Epithelial cell of proximal tubule (primary cell): ENCODE results near the gene WDR38. TPM values are rescaled to one million over a fixed set of nuclear protein-coding genes. Genes with fewer than 3 reads are reported as not detected.

Experiments used
- DNase-seq: peaks from one replicate; pipeline ENCODE4 v3.0.0-alpha.2; 2011; ENCODE audit warnings: low read depth
- H3K4me3 ChIP-seq: 2 replicates; pipeline ENCODE4 v1.5.1; 2011; ENCODE audit warnings: low read depth, mild to moderate bottlenecking, low read length
- CTCF ChIP-seq: conservative IDR thresholded peaks from 2 replicates; pipeline ENCODE4 v1.5.1; 2012; ENCODE audit warnings: low read depth, mild to moderate bottlenecking, low read length
- total RNA-seq: library from RNA; depleted of rRNA; stranded (reverse); fragments of >200 nt; gene quantifications from 2 replicates; pipeline ENCODE4 v1.2.3, GENCODE V29; 2015

WDR38 gene
- not detected in 2 replicates for total RNA-seq

GRCh38 chr9:124852829-124853531, at the start of gene WDR38:
WDR38 (plus strand) TSS chr9:124853460; CDS start chr9:124853532, 72 bp downstream.
- H3K4me3 ChIP-seq: peak within 1 kb of the TSS; percentile 62
- DNase-seq: no peak
- TF ChIP-seq CTCF: peak; percentile 82

GRCh38 chr9:124803911-124804310, 49.3 kb upstream of the WDR38 start:
- no peak for DNase-seq
- TF ChIP-seq CTCF: no peak
- no peak overlapping the region for H3K4me3 ChIP-seq

GRCh38 chr9:124805186-124805585, 48.1 kb upstream of the WDR38 start:
- DNase-seq: no peak
- no peak for TF ChIP-seq CTCF
- H3K4me3 ChIP-seq: no peak overlapping the region

DNA sequence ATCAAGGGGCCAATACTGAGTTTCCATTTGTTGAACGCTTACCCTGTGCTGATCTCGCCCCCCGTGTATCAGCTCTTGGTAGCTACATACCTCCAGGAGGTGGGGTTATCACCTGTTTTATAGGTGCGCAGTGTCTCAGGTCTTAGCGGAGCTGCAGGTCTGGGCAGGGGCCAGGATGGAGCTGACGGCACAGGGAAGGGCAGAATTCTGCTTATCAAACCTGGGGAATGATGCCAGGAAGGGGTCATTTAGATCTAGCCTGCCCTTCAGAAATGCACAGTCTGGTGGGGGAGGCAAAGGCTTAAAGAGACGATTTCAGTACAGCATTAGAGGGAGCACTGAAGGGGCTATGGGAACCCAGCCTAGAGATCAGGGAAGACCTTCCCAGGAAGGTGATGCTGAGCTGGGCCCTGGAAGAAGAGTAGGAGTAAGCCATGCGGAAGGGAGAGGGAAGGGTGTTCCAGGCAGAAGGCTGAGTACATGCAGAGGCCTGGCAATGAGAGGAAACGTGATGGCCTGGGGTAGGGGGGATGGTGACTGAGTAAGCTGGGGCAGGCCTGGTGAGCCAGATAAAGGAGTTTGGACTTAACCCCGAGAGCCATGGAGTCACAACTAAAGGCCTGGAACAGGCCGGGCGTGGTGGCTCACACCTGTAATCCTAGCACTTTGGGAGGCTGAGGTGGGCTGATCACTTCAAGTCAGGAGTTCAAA, 44.9 kb upstream of the WDR38 start:
- no peak overlapping the region for H3K4me3 ChIP-seq
- DNase-seq: no peak
- no peak for TF ChIP-seq CTCF

DNA sequence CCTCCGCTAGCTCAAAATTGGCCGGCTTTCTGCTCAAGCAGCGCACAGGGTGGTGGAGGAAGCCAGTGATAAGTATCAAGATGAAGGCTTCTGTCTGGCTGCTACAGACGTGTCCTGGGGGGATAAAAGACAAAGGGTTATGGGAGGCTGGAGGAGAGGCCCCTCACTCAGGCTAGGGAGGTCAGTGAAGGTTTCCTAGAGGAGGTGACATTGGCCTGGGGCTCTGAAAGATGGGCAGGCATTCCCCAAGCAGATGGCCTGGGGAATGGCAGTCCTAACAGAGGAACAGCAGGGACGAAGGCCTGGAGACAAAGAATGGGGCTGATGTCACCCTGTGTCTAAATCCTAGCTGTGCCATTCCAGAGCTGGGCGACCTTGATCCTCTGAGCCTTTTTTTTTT, 44.0 kb upstream of the WDR38 start:
- TF ChIP-seq CTCF: no peak

DNA sequence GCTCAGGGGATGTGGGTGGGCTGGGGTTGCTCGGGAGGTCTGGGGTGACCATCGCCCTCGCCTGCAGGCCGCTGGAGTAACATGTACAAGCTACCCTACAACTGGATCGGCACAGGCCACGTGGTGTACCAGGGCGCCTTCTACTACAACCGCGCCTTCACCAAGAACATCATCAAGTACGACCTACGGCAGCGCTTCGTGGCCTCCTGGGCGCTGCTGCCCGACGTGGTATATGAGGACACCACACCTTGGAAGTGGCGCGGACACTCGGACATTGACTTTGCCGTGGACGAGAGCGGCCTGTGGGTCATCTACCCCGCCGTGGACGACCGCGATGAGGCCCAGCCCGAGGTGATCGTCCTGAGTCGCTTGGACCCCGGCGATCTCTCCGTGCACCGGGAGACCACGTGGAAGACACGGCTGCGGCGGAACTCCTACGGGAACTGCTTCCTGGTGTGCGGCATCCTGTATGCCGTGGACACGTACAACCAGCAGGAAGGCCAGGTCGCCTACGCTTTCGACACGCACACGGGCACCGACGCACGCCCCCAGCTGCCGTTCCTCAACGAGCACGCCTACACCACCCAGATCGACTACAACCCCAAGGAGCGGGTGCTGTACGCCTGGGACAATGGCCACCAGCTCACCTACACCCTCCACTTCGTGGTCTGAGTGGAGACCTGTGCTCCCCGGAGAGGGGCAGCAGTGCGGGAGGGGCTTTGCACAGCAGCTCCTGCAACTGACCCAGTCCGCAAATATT, 43.3 kb upstream of the WDR38 start:
- H3K4me3 ChIP-seq: no peak overlapping the region
- DNase-seq: no peak
- no peak for TF ChIP-seq CTCF

More for the DNA sequence above, 44.0 kb upstream of the WDR38 start:
- no peak overlapping the region for H3K4me3 ChIP-seq
- no peak for DNase-seq
